Measurements from ENCODE around the gene CCND2.

DNA sequence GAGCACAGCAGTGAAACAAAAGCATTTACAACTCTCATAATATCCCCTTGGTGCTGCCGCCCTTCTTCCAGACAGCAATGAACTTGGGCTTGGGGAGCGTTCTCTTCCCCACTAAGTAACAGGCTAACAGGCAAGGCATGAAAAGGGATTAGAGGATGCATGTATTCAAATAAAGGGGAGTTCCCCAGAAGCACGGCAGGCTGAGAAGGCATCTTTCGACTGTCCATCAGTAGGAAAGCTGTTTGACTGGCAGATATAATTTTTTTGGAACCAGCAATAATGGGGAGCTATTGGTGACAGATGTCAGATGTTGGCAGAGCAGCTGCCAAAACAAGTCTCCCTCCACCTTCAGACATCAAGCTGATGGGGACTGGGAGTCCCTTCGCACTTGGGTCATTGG is 38.2 kb downstream of the CCND2 start:
- TF ChIP-seq EZH2phosphoT487 (IDR thresholded peaks at IDR 0.05; ENCODE audit: borderline replicate concordance, low read length) (no peak), EZH2 (IDR thresholded peaks at IDR 0.05; ENCODE audit: low read length, unreplicated experiment) (no peak)
- TF ChIP-seq, protein P1, sequence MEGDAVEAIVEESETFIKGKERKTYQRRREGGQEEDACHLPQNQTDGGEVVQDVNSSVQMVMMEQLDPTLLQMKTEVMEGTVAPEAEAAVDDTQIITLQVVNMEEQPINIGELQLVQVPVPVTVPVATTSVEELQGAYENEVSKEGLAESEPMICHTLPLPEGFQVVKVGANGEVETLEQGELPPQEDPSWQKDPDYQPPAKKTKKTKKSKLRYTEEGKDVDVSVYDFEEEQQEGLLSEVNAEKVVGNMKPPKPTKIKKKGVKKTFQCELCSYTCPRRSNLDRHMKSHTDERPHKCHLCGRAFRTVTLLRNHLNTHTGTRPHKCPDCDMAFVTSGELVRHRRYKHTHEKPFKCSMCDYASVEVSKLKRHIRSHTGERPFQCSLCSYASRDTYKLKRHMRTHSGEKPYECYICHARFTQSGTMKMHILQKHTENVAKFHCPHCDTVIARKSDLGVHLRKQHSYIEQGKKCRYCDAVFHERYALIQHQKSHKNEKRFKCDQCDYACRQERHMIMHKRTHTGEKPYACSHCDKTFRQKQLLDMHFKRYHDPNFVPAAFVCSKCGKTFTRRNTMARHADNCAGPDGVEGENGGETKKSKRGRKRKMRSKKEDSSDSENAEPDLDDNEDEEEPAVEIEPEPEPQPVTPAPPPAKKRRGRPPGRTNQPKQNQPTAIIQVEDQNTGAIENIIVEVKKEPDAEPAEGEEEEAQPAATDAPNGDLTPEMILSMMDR (conservative IDR thresholded peaks at IDR 0.05; ENCODE audit: low read depth, low read length) = no peak
